HG03095 (cell line): ENCODE results near the gene FARS2.
A peak's percentile ranks its signal among the peaks of the same experiment; 100 is the strongest.
"Not testable (repeated sequence)": the region's sequence is repeated elsewhere in the genome, so short reads cannot be mapped to it uniquely, and the experiment has no call there.

Source experiments
- ATAC-seq: cut with Tn5 transposase; IDR thresholded peaks from one replicate; pipeline ENCODE4 v1.9.1; 2021; ENCODE audit warnings: moderate library complexity; ENCODE audit not compliant: unreplicated experiment

The FARS2 gene

DNA sequence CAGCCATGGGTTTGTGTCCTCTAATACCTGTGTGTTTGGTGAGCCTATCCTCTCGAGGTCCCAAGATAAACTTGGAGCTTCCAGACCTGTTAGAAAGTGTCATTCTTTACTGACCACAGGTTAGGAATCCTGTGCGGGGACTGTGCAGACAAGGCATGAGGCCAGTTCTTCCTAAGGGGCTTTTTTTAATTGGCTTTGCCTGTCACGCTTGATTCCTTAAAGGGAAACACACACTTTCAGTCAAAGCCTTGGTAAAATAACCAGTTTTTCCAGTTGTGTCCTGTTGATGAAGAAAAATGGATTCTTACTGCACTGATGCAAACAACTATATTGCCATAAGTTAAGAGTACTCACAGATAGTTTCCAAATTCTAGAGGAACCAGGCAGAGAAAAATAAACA, 303.4 kb downstream of the FARS2 start:
- not testable (repeated sequence) for ATAC-seq

DNA sequence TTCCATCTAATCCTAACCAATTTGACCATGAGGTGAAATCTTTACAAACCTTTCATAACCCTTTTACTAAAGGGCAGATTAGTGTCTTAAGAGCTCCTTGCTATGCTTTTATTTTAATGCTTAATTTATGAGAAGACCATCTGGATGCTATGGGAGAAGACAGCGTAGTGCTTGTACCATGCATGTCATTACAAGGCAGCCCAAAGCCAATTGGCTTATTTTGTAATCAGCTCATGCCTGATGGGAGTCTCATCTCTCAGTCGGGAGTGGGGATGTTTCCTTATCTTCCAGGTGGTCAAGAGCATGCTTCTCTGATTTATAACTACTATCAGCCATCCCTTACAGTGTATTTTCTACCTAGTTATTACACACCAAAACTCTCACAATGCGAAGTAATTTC, 304.7 kb downstream of the FARS2 start:
- ATAC-seq: no peak

DNA sequence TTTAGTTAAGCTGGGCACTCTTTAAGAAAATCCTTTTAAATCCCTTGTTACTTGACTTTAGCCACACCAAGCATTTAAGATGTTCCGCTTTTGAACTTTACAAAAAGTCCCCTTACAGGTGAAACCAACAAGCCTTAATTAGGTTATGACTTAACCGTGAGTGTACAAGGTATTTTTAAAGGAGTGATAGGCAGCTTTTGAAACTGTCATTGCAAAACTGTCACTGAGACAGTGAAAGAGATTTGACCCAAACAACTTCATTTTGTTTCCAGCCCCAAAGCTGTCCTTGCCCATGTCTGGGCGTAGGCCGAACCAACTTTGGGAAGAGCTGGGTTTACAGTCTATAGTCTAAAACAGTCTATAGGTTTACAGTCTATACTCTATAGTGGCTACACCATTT, 305.4 kb downstream of the FARS2 start:
- no peak for ATAC-seq

DNA sequence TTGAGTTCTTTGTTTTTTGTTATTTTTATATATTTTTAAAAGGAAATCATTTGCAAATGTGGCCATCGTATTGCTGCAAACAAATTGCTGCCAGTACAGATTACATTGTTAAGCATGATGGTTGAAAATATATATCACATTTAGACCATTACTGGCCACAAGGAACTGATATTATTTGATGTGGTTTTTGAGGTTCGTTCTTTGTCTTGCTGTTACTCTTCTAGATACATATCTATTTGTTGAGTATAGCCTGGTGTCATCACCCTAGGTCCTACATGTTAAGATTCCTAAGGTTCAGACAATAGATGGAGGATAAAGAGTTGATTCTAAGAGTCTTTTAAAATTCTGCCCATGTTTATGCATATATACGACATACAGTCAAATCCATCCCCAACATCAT, 306.0 kb downstream of the FARS2 start:
- ATAC-seq: peak; percentile 46

DNA sequence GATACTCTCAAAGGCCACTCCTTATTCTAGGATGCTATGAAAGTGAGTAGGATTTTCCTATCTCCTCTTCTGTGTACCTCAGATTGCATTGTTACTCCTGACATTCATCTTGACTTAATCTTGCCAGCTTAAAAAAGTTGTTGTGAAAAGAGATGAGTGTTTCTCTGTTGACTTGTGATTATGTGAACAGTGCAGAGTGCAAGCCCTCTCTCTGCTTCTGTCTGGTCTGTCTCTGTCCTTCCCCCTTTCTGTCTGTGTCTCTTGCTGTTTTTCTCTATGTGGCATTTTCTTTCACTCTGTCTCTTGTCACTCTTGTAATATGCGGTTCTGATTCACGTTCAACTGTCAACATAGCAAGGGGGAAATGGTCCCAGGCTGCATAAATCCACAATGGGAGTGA, 306.6 kb downstream of the FARS2 start:
- ATAC-seq: peak; percentile 27

DNA sequence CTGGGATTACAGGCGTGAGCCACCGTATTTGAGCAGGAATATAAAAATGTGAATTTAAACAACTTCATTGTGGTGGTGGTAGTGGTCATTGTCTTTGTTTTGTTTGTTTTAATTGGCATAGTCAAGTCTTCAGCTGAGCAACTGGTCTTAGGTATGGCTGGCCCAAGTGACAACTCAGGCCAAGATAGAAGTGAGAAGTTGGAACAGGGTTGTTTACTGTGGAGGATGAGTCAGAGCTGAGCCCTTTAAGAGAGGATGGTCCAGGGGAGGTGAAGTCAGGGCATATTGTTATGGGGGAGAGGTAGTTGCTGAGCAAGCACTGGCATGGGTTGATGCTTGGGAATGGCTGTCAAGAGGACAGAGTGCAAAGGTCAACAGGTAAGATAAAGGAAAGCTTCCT, 308.2 kb downstream of the FARS2 start:
- no peak for ATAC-seq

DNA sequence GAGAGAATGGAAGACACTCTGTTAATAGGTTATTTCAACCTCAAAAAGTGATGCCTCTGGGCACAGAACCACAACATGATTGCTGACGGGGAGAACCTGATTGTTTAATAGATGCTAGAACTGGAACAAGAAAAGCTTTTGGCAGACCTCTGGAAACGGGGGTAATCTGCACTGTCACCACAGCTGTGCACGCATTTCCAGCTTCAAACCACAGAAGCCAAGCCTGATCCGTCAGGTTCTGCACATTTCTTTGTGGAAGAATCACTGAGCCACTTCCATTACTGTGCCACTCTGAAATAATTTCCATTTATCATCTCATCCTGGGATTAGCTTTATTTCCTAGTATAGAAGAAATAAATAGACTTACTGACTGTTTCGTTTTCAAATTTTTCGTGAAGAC, 309.3 kb downstream of the FARS2 start:
- ATAC-seq: no peak

DNA sequence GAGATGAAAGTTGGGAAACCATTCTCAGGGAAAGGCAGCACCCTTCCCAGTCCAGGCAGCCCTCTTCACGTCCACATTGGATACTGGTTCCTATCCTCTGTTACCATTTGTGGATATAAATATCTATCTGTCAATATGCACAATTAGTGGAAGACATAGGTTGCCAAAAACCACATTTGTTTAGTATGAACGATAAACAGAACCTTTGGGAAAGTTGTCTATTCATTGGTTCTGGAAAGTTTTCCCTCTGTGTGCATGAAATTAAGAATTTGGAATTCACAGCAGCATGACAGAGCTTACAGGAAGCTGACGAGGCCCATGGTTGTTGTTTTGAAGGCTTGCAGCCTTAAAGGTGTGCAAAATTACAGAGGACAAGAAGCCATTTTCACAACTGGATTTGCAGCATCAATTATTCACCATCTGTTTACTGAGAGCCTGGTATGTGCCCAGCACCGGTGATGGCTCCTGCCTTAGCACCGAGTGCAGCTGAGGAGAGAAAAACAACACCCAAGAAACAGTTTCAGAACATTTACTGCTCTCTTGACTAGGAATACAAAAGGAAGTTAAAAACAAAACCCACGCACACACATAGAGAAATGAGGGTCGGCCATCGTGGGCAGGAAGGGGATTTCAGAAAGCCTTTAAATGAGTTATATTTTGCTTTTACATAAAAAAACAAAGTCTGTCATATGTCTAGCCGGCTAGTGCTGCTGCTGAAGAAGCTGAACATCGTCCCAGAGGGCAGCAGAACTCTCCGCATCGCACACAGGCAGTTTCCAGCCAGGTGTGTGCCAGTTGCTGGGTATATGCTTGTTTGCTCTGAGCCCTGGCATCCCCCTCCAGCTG, 319.6 kb downstream of the FARS2 start:
- ATAC-seq: no peak

DNA sequence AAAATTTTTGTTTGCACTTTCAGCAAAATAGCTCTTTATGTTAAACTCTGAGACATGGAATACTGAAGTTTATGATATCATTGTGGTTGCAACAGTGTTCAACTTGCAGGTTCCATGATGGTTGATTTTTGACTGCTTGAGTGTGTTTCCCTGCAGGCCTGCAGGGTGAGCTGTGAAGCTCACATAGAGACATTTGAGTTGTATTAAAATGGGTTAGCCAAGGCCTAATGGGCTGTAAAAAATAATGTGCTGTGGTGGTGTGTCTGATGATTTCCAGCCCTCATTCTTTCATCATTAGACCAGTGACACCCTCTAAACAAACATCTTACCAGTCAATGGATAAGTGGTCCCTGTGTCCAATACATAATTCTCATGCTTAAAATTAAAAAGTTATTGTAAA, 321.4 kb downstream of the FARS2 start:
- ATAC-seq: no peak

DNA sequence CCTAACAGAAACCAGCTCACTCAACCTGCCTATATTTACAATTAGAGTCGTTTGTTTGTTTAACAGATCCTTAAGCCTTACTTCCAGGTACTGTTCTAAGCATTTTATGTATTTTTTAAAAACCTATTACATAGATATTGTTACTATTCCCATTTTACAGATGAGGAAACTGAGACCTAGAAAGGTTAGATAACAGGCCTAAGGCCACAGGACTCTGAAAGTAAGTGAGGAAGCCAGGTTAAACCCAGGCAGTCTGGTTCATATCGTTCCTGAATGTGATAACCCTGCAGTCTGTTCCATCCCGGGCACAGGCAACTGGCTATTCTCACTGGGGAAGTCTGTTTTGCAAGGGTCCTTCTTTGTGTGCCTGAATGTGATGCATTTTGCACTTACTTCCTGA, 322.2 kb downstream of the FARS2 start:
- no peak for ATAC-seq

DNA sequence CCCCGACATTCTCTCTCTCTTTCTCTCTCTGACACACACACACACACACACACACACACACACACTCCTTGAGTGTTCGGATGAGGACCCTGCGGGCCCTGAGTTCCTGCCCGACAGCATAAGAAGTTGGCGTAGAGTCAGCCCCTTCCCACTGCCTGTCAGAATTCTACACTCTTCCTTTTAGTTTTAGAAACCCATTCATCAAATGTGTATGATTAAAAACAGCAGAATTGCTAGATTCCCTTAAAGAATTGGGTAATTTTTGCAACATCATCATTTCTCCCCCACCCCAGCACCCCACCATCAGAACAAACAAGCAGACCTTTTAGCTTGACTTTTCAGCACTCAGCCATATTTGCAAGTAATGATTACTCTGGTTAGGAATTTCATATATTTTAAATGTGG, 322.8 kb downstream of the FARS2 start:
- no peak for ATAC-seq

DNA sequence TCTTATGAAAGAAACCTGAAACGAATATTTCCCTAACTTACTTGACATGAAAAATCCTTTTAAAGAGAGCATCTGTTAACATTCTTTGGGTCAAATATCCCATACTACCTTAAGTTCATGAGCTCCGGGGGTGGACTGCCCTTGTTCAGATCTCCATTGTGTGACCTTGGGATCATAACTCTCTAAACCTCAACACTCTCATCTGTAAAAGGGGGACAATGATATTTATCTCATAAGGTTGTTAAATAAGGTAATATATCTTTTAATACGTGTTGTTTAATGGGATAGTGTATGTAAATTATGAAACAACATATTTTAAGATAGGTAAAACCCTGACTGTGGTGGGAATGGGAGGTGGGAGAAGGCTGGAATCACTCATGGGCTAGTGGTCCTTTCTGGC, 326.3 kb downstream of the FARS2 start:
- no peak for ATAC-seq

DNA sequence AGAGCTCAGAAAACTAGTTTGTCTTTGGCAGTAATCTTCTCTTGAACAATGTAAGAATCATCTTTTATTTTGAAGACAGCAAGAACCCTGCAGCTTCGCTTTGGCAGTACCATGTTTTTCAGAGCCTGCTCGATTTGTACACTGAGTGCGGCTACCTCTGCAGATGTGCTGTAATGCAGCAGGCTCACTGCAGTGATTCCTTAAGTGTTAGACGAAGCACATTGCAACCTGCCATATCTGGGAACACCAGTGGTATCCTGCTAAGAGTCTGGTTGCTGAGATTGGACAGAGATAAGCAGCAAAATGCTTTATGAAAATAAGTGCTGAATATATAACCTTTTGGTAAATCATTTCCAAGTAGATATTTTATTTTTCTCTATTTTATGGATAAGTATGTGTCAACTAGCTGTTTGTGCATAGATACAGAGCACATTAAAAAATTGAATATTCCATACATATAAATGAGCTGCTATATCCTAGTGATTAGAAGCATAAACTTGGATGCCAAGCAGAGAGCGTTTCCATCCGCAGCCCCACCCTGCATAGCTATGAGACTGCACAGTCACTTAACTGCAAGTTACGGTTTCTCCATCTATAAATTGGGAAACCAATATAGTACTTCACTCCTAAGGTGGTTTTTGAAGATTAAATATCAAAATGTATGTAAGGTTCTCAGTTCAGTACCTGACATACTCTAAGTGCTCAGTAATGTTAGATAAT, 328.3 kb downstream of the FARS2 start:
- ATAC-seq: no peak

DNA sequence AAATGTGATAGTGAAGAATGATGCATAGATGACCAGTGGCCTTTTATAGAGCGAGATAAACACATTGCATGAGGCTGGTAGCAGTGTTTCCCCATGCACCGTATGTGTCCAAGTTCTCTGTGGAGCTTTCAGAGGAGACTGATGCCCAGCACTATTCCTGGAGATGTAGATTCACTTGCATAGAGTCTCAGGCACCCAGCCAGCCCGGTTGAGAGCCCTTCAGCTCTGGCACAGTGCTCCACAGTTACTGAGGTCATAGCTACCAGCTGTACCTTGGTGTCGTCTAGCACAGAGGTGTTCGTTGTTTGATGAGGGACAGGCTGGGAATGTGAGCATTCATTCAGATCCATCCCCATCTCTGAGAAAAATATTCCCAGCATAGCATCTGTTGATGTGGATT, 328.9 kb downstream of the FARS2 start:
- no peak for ATAC-seq

DNA sequence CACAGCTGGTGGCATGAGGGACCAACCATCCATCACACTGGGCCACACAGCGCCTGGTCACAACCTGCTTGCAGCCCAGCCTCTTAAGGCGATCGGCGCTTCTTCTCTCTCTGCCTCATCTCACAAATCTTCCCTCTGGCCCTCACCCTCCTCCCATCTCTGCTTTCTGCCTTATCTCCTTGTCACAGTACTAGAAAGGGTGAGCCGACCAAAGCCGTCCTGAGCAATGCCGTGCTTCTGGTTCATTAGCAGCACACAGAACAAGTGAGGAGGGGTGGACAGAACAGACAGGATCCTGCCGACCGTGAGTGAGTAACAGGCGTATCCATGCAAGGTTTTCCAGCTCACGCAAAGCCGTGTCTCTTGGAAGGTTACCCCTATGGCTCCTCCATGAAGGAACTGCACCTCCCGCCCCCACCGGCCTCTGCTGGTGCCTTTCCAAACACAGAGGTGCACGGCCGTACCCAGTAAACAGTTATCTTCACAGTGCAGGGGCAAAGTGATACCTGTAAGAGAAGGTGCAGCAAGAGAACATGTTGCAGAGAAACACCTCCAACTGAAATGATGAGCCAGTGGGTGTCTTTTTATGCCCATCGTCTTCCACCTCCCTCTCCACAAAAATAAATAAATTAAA, 331.7 kb downstream of the FARS2 start:
- no peak for ATAC-seq

DNA sequence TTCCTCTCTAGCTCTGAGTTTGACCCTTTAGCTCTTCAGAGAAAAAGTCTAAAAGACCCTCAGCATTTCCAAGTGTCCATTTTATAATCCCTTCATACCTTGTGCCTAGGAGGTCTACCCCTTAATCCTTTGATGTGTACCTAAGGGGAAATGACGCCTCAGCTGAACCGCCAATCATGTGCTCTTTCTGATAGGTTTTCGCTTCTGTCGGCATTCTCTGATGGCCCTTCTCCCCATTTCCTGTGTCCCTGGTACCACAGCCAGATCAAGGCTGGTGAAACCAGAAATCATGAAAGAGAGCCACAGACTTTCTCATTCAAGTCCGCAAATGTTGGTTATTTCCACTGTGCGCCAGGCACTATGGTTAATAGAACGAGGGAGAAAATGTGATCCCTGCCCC, 333.9 kb downstream of the FARS2 start:
- ATAC-seq: no peak

DNA sequence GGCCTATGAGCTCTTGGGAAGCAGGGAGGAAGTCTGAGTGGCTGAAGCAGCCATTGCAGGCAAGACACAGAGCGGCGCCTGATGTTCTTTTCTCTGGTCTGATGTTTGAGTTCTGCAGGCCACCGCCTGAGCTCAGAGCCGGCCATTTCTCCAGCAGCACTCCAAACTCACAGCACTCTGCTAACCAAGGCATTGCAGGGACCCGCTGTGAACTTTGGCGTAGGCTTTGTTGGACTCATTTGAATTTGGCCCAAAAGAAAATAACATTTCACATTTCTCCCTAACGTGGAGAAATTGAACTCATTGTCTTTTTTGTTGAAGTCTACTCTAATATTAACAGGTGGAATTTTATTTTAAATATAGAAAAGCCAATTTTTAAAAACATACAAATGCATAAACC, 336.1 kb downstream of the FARS2 start:
- ATAC-seq: no peak

DNA sequence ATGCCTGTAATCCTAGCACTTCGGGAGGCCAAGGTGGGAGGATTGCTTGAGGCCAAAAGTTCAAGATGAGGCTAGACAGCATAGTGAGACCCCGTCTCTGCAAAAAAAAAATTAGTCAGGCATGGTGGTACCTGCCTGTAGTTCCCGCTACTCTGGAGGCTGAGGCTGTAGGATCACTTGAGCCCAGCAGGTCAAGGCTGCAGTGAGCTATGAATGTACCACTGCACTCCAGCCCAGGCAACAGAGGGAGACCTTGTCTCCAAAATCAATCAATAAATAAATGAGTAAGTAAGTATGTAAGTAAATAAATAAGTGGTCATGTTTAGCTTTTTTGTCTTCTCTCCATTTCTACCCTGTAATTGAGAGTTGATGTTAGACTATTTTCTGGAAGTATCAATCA, 336.8 kb downstream of the FARS2 start:
- ATAC-seq: no peak

DNA sequence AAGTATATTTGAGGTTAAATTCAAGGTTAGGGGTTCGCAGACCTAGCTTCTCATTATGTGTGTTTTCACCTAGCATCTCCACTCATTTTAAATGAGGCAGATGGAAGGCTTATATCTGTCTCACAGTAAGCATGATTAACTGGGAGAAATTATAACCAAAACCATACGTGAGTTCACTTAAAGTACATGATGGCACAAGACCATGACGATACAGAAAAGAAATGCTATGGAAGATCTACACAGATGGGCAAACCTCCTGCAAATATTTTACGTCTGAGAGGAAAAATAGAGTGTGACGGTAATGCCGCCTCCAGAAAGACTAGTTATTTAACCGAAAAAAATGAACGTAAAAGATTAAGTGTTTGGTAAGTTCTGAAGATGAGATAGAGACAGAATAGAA, 337.8 kb downstream of the FARS2 start:
- no peak for ATAC-seq

DNA sequence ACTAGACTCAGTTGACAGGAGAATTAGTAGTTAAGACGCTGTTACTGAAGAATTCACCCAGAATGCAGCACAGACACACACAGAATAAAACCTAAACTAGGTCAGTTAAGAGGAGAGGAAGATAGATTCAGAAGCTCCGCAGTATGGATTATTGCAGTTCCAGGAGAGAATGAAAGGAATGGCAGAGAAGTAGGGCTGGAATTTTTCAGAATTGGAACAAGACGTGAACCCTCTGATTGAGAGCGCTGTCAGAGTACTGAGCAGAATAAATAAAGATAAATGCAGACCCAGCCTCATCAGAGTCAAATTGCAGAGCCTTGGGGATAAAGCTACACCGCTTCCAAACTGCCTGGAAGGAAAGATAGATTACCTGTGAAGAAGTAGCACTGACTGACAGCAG, 344.6 kb downstream of the FARS2 start:
- no peak for ATAC-seq

DNA sequence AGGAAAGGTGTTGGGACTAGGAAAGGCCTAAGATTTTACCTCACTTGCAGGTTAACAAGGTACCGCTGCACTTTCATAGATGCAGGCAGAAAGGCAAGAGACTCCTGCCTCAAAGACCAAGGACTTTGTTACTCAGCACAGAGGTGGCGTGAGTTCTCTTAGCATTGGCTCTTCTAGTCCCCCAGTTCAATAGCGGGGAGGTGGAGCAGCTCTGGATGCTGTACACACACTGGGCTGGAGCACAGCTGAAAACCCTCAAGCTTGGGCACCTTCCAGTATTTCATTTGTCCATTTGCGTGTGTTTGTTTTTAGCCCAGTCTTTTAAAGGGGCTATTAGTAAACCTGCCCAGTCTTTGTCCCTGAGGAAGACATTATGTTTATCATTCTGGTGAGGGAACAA, 345.2 kb downstream of the FARS2 start:
- no peak for ATAC-seq

DNA sequence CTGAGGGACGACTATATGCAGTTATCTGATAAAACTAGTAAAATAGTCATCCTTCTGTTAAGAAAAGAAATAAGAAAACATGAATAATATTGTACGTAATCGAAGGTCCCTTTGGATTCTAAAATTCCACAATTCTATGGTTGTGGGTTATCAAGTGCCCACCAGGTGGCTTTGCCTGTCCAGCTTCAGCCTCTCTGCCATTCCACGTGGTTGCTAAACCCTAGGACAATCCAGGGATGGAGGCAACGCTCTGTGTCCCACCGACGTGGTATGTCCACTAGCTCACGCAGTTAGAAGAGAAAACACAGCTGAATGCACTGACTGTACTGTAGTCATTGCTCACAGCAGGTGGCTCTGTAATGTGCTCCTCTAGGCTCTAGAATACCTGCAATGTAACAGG, 349.3 kb downstream of the FARS2 start:
- no peak for ATAC-seq
